Body of pancreas (tissue), 4 donors: ENCODE measurements around the gene INPP5D. TPM values are rescaled to one million over a fixed set of nuclear protein-coding genes. Genes with fewer than 3 reads are reported as not detected.
A peak's percentile ranks its signal among the peaks of the same experiment; 100 is the strongest.

Experiments used
- ATAC-seq: fragments of 150-250 bp; one replicate; pipeline ENCODE4 v1.9.1; 2016
- DNase-seq, 4 donors: peaks; one replicate each; pipeline ENCODE4 v3.0.0-alpha.2; 2019
- H3K27ac ChIP-seq, 4 donors: fragments of 200-600 bp; sonication (generic); 1 replicate in 3 of 4; 2 replicates in 1 of 4; pipeline versions ENCODE4 v1.5.1 to v1.6.1; 2016 to 2019; ENCODE audit warnings: mild to moderate bottlenecking in 1 of 4, mixed read lengths in 1 of 4, moderate library complexity in 1 of 4
- H3K27me3 ChIP-seq, 2 donors: fragments of 200-600 bp; sonication (generic); one replicate each; pipeline ENCODE4 v1.6.0; 2016; ENCODE audit warnings: mild to moderate bottlenecking in 1 of 2
- H3K36me3 ChIP-seq, 2 donors: fragments of 200-600 bp; sonication (generic); replicated peaks in 1 of 2; 2 replicates each; pipeline ENCODE4 v1.5.1; 2016; ENCODE audit warnings: low read depth in 2 of 2; ENCODE audit not compliant: insufficient read depth in 1 of 2
- H3K4me1 ChIP-seq: fragments of 200-600 bp; sonication (generic); one replicate; pipeline ENCODE4 v1.6.0; 2016
- H3K4me3 ChIP-seq, 2 donors: fragments of 200-600 bp; sonication (generic); 1 replicate in 1 of 2; 2 replicates in 1 of 2; pipeline ENCODE4 v1.5.1; 2016 to 2019
- H3K9me3 ChIP-seq, 3 donors: fragments of 200-600 bp; sonication (generic); 1 replicate in 2 of 3; 2 replicates in 1 of 3; pipeline ENCODE4 v1.5.1; 2016
- POLR2A ChIP-seq, 3 donors: fragments of 450-650 bp; IDR thresholded peaks; one replicate each; pipeline ENCODE4 v1.6.1; 2016; ENCODE audit warnings: antibody characterized with exemption in 3 of 3, mild to moderate bottlenecking in 2 of 3
- WGBS, 2 donors: methylation state at CpG; one replicate each; pipeline ENCODE4 v1.1.5; 2017; 5-methylcytosine and 5-hydroxymethylcytosine counted together
- intact Hi-C: fragments of 100-400 bp; cut with DNase I; formaldehyde crosslinking; loops from one replicate; pipeline ENCODE4 v1.15.1; 2023
- total RNA-seq, 2 donors: library from RNA; depleted of rRNA; stranded (reverse); fragments of >200 nt; gene quantifications; one replicate each; pipeline ENCODE4 v1.1.0, GENCODE V29; 2016
- TF ChIP-seq, protein P1 (sequence below), 7 experiments: fragments of 450-650 bp in 4 of 7; fragments of 200-600 bp in 3 of 7; sonication (generic) in 3 of 7; IDR thresholded peaks; one replicate each; pipeline ENCODE4 v1.5.1; 2016 to 2019; ENCODE audit warnings: antibody characterized with exemption in 7 of 7

INPP5D gene
- total RNA-seq, 2 donors from 2014 or later, result 0.99 to 8.8 TPM

DNA sequence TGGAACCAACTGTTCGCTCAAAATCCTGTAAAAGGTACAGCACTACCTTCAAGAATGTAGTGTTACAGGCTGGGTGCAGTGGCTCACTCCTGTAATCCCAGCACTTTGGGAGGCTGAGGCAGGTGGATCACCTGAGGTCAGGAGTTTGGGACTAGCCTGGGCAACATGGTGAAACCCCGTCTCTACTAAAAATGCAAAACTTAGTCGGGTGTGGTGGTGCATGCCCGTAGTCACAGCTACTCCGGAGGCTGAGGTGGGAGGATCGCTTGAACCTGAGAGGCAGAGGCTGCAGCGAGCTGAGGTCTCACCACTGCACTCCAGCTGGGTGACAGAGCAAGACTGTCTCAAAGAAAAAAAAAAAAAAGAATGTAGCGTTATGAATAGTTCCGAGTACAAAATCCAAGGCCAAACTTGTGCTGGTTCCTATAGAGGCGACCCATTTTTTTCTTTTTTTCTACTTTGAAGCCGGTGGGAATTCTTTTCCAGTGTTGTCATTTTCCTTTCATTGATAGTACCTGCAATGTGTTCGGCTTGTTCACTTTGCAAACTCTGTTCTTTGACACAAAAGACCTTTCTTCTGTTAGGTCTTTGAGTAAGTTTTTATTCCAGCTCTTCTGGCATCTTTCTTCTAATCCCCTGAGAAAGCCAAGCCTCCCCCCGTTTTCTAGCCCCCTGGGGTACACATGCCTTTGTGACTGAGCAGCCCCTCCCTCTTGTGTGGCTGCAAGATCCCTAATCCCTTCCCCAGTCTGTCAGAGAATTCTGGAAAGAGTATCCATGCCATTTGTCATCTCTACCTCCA lies 25.1 kb downstream of the INPP5D start:
- Histone ChIP-seq H3K27me3 (no peaks in the 10 kb centered on the region), H3K4me3 (no peak overlapping the region), H3K36me3 (no peaks in the 10 kb centered on the region), H3K9me3 (no peaks in the 10 kb centered on the region), H3K4me1 (peaks cover 4% of the 10 kb centered on the region), H3K27ac (peak overlapping the region in 2 of 4 donors; percentile 34 to 40)
- ATAC-seq, result no peak
- DNase-seq, result no peak
- TF ChIP-seq POLR2A (IDR thresholded peaks at IDR 0.05), result no peak
- TF ChIP-seq, protein P1, sequence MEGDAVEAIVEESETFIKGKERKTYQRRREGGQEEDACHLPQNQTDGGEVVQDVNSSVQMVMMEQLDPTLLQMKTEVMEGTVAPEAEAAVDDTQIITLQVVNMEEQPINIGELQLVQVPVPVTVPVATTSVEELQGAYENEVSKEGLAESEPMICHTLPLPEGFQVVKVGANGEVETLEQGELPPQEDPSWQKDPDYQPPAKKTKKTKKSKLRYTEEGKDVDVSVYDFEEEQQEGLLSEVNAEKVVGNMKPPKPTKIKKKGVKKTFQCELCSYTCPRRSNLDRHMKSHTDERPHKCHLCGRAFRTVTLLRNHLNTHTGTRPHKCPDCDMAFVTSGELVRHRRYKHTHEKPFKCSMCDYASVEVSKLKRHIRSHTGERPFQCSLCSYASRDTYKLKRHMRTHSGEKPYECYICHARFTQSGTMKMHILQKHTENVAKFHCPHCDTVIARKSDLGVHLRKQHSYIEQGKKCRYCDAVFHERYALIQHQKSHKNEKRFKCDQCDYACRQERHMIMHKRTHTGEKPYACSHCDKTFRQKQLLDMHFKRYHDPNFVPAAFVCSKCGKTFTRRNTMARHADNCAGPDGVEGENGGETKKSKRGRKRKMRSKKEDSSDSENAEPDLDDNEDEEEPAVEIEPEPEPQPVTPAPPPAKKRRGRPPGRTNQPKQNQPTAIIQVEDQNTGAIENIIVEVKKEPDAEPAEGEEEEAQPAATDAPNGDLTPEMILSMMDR (IDR thresholded peaks at IDR 0.05), result no peak
- 54 to 62% methylated on average over 13 of the region's 13 CpGs for WGBS, 2 donors
- intact Hi-C loops, result no loop called here

DNA sequence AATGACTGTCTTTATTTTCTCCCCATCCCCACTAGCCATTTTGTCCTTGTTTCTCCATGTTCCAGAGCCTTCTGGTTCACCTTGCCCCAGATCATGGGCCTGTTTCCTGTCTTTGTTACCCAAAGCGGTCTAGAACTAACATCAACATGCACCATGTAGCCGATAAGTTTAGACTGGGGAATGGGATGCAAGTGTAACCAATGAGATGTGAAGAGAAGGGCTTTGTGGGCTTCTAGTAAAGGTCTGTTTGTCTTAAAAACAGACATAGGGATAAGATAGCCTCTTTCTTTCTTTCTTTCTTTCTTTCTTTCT lies 25.7 kb downstream of the INPP5D start:
- TF ChIP-seq, protein P1 (IDR thresholded peaks at IDR 0.05), result no peak
- no peak for TF ChIP-seq POLR2A (IDR thresholded peaks at IDR 0.05)

DNA sequence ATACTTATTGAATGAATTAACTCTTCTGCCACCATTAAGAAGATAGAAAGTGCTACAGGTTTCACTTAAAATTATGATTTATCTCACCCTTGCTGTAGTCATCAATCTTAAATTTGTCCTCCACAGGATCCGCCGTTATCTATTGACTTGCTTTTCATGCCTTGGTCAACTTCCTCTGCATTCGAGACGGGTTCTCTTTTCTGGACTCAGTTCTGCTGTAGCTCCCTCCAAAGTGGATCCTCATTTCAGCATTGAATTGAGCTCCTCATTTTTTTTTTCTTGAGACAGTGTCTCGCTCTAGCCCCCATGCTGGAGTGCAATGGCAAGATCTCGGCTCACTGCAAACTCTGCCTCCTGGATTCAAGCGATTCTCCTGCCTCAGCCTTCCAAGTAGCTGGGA lies 27.6 kb downstream of the INPP5D start:
- 75 to 85% methylated on average over 7 of the region's 7 CpGs for WGBS, 2 donors
- H3K27ac ChIP-seq, result peak overlapping the region in 1 of 4 donors; percentile 54
- H3K4me1 ChIP-seq, result peaks cover 4% of the 10 kb centered on the region
- TF ChIP-seq, protein P1 (IDR thresholded peaks at IDR 0.05), result no peak
- no peak for TF ChIP-seq POLR2A (IDR thresholded peaks at IDR 0.05)
- DNase-seq (no peak), ATAC-seq (no peak)
- intact Hi-C loops, result no loop called here
- H3K4me3 ChIP-seq, result no peak overlapping the region
- H3K27me3 ChIP-seq, result no peaks in the 10 kb centered on the region
- H3K36me3 ChIP-seq, result no peaks in the 10 kb centered on the region
- H3K9me3 ChIP-seq, result no peaks in the 10 kb centered on the region

More for the DNA sequence above, 25.7 kb downstream of the INPP5D start:
- intact Hi-C loops, result no loop called here
- ATAC-seq (no peak), DNase-seq (no peak)
- H3K4me3 ChIP-seq, result no peak overlapping the region
- no peaks in the 10 kb centered on the region for H3K27me3 ChIP-seq
- no peaks in the 10 kb centered on the region for H3K9me3 ChIP-seq
- H3K27ac ChIP-seq, result peak overlapping the region in 1 of 4 donors; percentile 29
- 86 to 91% methylated on average over 2 of the region's 2 CpGs for WGBS, 2 donors
- H3K36me3 ChIP-seq, result no peaks in the 10 kb centered on the region
- peaks cover 4% of the 10 kb centered on the region for H3K4me1 ChIP-seq

DNA sequence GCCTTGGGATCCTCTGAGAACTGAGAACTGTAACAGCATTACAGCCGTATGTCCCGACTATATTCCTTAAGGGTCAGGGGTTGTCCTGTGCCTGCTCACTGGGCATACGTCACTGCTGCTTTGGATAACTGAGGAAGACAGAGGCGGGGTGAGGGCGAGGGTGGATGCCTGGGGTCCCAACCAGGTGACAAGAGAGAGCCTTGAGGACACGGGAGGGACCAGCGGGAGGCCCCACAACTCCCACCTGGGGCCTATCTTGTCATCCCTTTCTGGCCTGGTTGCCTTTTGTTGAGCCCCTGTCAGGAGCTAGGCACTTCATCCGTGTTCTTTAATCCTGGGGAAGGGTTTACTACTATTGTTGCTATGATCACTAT lies 28.8 kb downstream of the INPP5D start:
- Histone ChIP-seq H3K9me3 (no peaks in the 10 kb centered on the region), H3K27ac (peak overlapping the region in 1 of 4 donors; percentile 20), H3K27me3 (no peaks in the 10 kb centered on the region), H3K36me3 (no peaks in the 10 kb centered on the region), H3K4me1 (no peaks in the 10 kb centered on the region), H3K4me3 (no peak overlapping the region)
- ATAC-seq (no peak), DNase-seq (no peak)
- intact Hi-C loops, result no loop called here
- TF ChIP-seq, protein P1 (IDR thresholded peaks at IDR 0.05), result no peak
- TF ChIP-seq POLR2A (IDR thresholded peaks at IDR 0.05), result no peak
- 79 to 81% methylated on average over 8 of the region's 8 CpGs for WGBS, 2 donors

DNA sequence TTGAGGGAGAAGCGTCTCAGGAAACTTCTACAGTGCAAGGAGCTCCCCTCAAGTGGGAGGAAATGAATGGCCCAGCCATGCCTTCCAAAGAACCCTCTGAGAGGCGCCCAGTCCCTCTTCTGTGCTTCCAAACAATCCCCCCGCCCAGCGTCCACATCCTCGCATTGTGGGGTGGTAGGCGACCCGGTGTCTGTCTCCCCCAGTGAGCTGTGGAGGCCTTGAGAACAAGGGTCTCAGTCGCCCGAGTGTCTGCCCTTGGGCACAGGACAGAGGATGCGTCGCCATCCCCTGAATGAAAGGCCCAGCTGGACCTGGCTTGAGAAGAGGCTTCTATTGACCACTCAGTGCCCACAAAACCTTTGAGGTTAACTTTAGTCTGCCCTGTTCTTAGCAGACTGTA lies 29.7 kb downstream of the INPP5D start:
- no peak for ATAC-seq
- WGBS, 2 donors, result 77 to 84% methylated on average over 10 to 11 of the region's 11 CpGs
- intact Hi-C loops, result no loop called here
- no peak overlapping the region for H3K27ac ChIP-seq
- no peaks in the 10 kb centered on the region for H3K36me3 ChIP-seq
- no peaks in the 10 kb centered on the region for H3K9me3 ChIP-seq
- TF ChIP-seq POLR2A (IDR thresholded peaks at IDR 0.05), result no peak
- TF ChIP-seq, protein P1 (IDR thresholded peaks at IDR 0.05), result no peak
- H3K4me3 ChIP-seq, result no peak overlapping the region
- no peak for DNase-seq
- no peaks in the 10 kb centered on the region for H3K27me3 ChIP-seq
- no peaks in the 10 kb centered on the region for H3K4me1 ChIP-seq
